Measurements from ENCODE around the gene DUSP15.
"Not testable (repeated sequence)": the region's sequence is repeated elsewhere in the genome, so short reads cannot be mapped to it uniquely, and the experiment has no call there.

The DUSP15 gene

DNA sequence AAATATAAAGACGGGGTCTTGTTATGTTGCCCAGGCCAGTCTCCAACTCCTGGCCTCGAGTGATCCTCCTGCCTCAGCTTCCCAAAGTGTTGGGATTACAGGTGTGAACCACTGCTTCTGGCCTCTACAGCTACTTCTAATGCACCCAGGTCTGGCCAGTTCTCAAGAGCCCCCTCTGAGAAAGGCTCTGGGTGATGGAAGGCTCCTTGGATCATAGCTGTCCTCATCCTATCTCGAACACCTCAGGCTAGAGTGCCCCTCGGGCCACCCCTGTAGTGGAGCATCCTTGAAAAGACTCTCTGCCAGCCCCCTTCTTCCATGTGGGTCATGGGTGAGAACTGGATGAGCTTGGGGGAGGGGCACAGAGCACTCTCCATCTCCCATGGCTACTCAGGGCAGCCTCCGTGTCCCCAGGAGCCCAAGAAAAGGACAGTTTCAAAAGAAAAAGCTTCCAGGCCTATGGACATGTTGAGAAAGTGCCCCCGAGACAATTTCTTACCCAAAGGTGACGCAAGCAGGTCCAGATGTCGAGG, 51.9 kb downstream of the DUSP15 start:
- H3K9ac ChIP-seq (ENCODE audit: low read length in 2 of 2), result no peak overlapping the region
- H3K9me3 ChIP-seq (ENCODE audit: control insufficient read depth in 2 of 2, low read length in 2 of 2), result no peaks in the 10 kb centered on the region
- peaks cover 13% of the 10 kb centered on the region for H3K4me1 ChIP-seq (ENCODE audit: control insufficient read depth, insufficient read depth, low read length)
- no peak overlapping the region for H3K27ac ChIP-seq (ENCODE audit: low read length)
- H3K27me3 ChIP-seq (ENCODE audit: control insufficient read depth in 1 of 2, insufficient read depth in 2 of 2, low read length in 2 of 2), result no peaks in the 10 kb centered on the region
- no peak overlapping the region for H3K4me3 ChIP-seq (ENCODE audit: low read length in 2 of 2)
- H3K36me3 ChIP-seq (ENCODE audit: control insufficient read depth in 2 of 2, insufficient read depth in 2 of 2, low read length in 2 of 2), result no peaks in the 10 kb centered on the region

DNA sequence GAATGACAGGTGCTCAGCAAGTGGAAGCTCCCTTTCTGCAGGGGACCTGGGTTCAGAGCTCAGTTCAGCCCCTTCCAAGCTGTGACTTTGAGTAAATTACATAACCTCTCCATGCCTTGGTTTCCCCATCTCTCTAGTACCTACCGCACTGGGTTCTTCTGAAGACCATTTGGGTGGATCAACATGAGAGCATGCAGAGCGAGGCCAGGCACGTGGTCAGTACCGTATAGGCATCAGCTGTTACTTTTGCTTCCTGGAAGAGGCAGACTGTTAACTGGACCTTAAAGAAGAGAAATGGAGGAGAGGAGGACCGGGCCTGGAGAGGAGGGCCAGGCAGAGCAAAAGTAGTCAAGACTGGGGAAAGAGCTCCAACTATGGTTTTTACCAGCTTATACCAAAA, 52.9 kb downstream of the DUSP15 start:
- Histone ChIP-seq H3K27me3 (ENCODE audit: control insufficient read depth in 1 of 2, insufficient read depth in 2 of 2, low read length in 2 of 2) (no peaks in the 10 kb centered on the region), H3K9ac (ENCODE audit: low read length in 2 of 2) (no peak overlapping the region), H3K9me3 (ENCODE audit: control insufficient read depth in 2 of 2, low read length in 2 of 2) (no peaks in the 10 kb centered on the region), H3K4me1 (ENCODE audit: control insufficient read depth, insufficient read depth, low read length) (peaks cover 5% of the 10 kb centered on the region), H3K4me3 (ENCODE audit: low read length in 2 of 2) (no peak overlapping the region), H3K36me3 (ENCODE audit: control insufficient read depth in 2 of 2, insufficient read depth in 2 of 2, low read length in 2 of 2) (no peaks in the 10 kb centered on the region), H3K27ac (ENCODE audit: low read length) (no peak overlapping the region)

DNA sequence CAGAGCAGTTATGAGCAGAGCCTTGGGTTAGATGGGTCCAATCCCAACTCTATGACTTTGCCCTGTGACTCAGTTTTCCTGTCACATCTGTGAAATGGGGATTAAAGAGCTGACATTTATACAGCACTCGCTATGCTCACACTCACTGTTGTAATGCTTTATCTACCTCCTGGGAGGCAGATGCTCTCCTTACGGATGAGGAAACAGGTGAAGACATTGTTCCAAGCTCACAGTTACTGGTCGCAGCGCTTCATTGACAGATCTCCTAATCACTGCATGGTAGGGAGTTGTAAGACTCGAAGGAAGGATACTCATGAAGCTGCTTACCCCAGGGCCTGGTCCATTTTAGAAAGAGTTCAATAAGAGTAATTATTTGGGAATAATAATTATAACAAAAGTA, 54.1 kb downstream of the DUSP15 start:
- Histone ChIP-seq H3K9me3 (ENCODE audit: control insufficient read depth in 2 of 2, low read length in 2 of 2) (no peaks in the 10 kb centered on the region), H3K4me3 (ENCODE audit: low read length in 2 of 2) (no peak overlapping the region), H3K9ac (ENCODE audit: low read length in 2 of 2) (no peak overlapping the region), H3K4me1 (ENCODE audit: control insufficient read depth, insufficient read depth, low read length) (peaks cover 8% of the 10 kb centered on the region), H3K27me3 (ENCODE audit: control insufficient read depth in 1 of 2, insufficient read depth in 2 of 2, low read length in 2 of 2) (no peaks in the 10 kb centered on the region), H3K36me3 (ENCODE audit: control insufficient read depth in 2 of 2, insufficient read depth in 2 of 2, low read length in 2 of 2) (no peaks in the 10 kb centered on the region), H3K27ac (ENCODE audit: low read length) (no peak overlapping the region)

DNA sequence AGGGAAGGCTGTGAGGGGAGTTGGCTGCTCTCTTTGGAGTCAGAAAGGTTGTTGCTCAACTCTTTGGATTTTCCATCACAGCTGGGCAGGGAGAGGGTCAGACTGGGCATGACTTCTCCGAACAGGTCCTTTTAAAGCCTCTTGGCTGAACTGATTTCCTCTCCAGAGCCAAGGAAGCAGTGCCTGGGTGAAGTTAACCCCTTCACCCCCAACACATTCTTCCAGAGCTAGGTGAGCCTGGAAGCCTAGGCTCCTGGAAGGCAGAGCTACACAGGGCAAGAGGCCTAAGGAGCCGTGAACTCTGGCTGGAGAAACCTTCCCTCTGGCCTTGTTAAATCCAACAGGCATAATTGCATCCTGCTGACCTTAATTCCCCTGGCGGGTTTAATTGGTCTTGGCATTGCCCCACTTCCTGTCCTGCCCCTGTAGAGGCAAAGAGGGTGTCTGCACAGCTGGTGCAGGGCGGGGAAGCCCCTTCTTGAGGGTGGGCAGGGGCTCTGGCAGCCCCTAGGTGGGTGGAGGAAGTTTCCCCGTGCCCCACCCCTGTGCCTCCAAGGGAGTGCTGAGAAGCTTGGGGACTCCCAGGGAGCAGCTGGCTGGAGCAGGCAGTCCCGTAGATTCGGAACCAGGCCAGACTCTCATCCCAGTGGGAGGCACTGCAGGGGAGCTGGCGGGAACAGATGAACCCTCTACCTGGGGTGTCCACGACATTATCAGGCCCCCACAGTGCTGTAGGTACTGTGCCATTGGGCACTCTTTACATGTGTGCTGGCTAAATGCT, 54.7 kb downstream of the DUSP15 start:
- Histone ChIP-seq H3K36me3 (ENCODE audit: control insufficient read depth in 2 of 2, insufficient read depth in 2 of 2, low read length in 2 of 2) (no peaks in the 10 kb centered on the region), H3K9me3 (ENCODE audit: control insufficient read depth in 2 of 2, low read length in 2 of 2) (no peaks in the 10 kb centered on the region), H3K4me3 (ENCODE audit: low read length in 2 of 2) (no peak overlapping the region), H3K9ac (ENCODE audit: low read length in 2 of 2) (no peak overlapping the region), H3K27ac (ENCODE audit: low read length) (no peak overlapping the region), H3K4me1 (ENCODE audit: control insufficient read depth, insufficient read depth, low read length) (peaks cover 8% of the 10 kb centered on the region), H3K27me3 (ENCODE audit: control insufficient read depth in 1 of 2, insufficient read depth in 2 of 2, low read length in 2 of 2) (no peaks in the 10 kb centered on the region)

DNA sequence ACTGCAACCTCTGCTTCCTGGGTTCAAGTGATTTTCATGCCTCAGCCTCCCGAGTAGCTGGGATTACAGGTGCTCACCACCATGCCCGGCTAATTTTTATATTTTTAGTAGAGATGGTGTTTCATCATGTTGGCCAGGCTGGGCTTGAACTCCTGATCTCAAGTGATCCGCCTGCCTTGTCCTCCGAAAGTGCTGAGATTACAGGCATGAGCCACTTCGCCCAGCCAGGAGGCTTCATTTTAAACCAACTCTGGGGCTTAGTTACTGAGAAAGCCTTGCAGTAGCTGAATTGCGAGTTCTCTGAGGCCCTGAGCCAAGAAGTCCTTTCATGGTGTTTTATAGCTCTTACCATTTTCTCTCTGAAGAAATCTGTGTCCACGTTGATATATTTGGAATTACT, 56.2 kb downstream of the DUSP15 start:
- H3K4me3 ChIP-seq (ENCODE audit: low read length in 2 of 2); H3K27ac ChIP-seq (ENCODE audit: low read length); H3K9ac ChIP-seq (ENCODE audit: low read length in 2 of 2); H3K9me3 ChIP-seq (ENCODE audit: control insufficient read depth in 2 of 2, low read length in 2 of 2); H3K36me3 ChIP-seq (ENCODE audit: control insufficient read depth in 2 of 2, insufficient read depth in 2 of 2, low read length in 2 of 2); H3K27me3 ChIP-seq (ENCODE audit: control insufficient read depth in 1 of 2, insufficient read depth in 2 of 2, low read length in 2 of 2); H3K4me1 ChIP-seq (ENCODE audit: control insufficient read depth, insufficient read depth, low read length): not testable (repeated sequence)

DNA sequence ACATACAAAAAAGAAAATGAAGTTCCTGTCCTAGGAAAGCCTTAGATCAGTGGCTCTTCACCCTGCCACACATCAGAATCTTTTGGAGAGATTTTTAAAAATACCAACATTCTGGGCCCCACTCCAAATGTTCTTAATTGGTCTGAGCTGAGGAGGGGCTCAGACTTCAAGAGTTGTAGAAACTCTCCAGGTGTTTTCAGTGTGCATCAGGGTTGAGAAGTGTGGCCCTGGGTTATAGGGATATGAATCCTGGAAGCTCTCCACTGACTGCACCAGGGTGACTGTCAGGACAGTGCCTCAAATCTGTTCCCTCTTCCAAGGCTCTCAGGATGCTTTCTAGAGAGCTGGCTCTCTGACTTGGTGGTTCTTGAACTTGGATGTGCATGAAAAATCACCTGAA, 56.7 kb downstream of the DUSP15 start:
- H3K9ac ChIP-seq (ENCODE audit: low read length in 2 of 2), result no peak overlapping the region
- no peaks in the 10 kb centered on the region for H3K27me3 ChIP-seq (ENCODE audit: control insufficient read depth in 1 of 2, insufficient read depth in 2 of 2, low read length in 2 of 2)
- no peak overlapping the region for H3K27ac ChIP-seq (ENCODE audit: low read length)
- no peaks in the 10 kb centered on the region for H3K9me3 ChIP-seq (ENCODE audit: control insufficient read depth in 2 of 2, low read length in 2 of 2)
- no peaks in the 10 kb centered on the region for H3K36me3 ChIP-seq (ENCODE audit: control insufficient read depth in 2 of 2, insufficient read depth in 2 of 2, low read length in 2 of 2)
- peaks cover 8% of the 10 kb centered on the region for H3K4me1 ChIP-seq (ENCODE audit: control insufficient read depth, insufficient read depth, low read length)
- no peak overlapping the region for H3K4me3 ChIP-seq (ENCODE audit: low read length in 2 of 2)

DNA sequence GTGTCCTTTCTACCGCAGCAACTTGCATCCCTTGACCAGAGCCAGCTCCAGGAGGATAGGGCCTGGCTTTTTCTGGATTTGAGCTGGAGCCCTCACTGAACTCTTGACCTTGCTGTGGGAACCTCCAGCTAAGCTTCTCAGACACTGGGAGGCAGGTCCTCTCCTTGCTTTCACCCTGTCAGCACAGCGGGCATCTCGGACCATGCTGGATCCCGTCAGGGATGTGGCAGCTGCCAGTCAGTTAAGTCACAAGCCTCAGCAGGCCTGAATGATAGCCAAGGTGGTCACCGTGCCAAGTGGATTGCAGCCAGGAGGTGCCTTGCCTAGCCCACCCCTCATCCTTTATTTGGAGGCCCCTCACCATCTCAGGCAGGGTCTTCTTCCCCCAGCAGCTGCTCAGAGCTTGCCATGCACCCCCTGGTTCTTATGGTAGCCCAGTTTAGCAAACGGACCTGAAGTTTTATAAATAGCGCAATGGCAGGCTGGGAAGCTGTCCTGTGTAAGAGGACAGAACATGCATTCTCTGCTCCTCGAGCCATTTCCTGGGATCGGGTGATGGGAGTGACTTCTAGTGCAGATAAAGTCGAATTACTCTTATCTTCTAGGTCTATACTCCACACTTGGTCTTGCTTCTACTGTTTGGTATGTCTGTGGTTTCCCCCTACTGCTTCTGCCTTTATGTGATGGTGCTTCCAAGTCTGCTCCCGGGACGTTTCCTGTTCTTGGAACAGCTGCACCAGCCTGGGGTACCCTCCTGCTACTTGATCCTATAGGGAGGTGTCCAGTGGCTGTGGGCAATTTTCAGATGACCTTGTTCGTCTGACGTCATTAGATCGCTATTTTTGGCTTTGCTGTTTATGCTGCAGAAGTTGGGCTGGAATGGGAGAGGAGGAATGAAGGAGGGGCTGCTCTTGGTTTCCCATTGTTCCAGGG, 58.3 kb downstream of the DUSP15 start:
- Histone ChIP-seq H3K9me3 (ENCODE audit: control insufficient read depth in 2 of 2, low read length in 2 of 2) (no peaks in the 10 kb centered on the region), H3K4me3 (ENCODE audit: low read length in 2 of 2) (no peak overlapping the region), H3K9ac (ENCODE audit: low read length in 2 of 2) (no peak overlapping the region), H3K27ac (ENCODE audit: low read length) (no peak overlapping the region), H3K4me1 (ENCODE audit: control insufficient read depth, insufficient read depth, low read length) (peaks cover 8% of the 10 kb centered on the region), H3K36me3 (ENCODE audit: control insufficient read depth in 2 of 2, insufficient read depth in 2 of 2, low read length in 2 of 2) (no peaks in the 10 kb centered on the region), H3K27me3 (ENCODE audit: control insufficient read depth in 1 of 2, insufficient read depth in 2 of 2, low read length in 2 of 2) (no peaks in the 10 kb centered on the region)

DNA sequence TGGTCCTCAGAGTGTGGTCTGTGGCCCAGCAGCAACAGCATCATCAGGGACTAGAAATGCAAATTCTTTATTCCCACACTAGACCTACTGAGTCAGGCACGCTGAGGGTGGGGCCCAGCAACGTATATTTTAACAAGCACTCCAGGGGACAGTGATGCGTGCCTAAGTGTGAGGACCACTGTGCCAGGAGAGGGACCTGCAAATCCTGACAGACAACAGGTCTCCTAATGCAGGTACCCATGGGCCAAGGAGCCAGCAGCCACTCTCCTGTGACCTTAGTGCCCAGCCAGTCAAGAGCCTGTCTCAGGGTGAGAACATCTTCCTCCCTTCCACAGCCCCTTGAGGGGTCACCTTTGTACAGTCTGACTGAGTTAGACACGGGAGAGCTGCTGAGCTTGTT, 59.1 kb downstream of the DUSP15 start:
- H3K27me3 ChIP-seq (ENCODE audit: control insufficient read depth in 1 of 2, insufficient read depth in 2 of 2, low read length in 2 of 2), result no peaks in the 10 kb centered on the region
- H3K4me3 ChIP-seq (ENCODE audit: low read length in 2 of 2), result no peak overlapping the region
- no peaks in the 10 kb centered on the region for H3K36me3 ChIP-seq (ENCODE audit: control insufficient read depth in 2 of 2, insufficient read depth in 2 of 2, low read length in 2 of 2)
- no peak overlapping the region for H3K27ac ChIP-seq (ENCODE audit: low read length)
- H3K9me3 ChIP-seq (ENCODE audit: control insufficient read depth in 2 of 2, low read length in 2 of 2), result no peaks in the 10 kb centered on the region
- H3K4me1 ChIP-seq (ENCODE audit: control insufficient read depth, insufficient read depth, low read length), result peaks cover 12% of the 10 kb centered on the region
- H3K9ac ChIP-seq (ENCODE audit: low read length in 2 of 2), result no peak overlapping the region

All from stomach smooth muscle (tissue), 2 donors.